Parathyroid adenoma (tissue), 2 donors: ENCODE data around the gene PRXL2A.

Experiments
- H2AFZ ChIP-seq: fragments of 300-600 bp; sonication (generic); one replicate; pipeline ENCODE4 v1.7.0; 2017; ENCODE audit warnings: antibody characterized with exemption, mild to moderate bottlenecking
- H3K27ac ChIP-seq: fragments of 300-600 bp; sonication (generic); one replicate; pipeline ENCODE4 v1.7.0; 2017
- H3K27me3 ChIP-seq: fragments of 300-600 bp; sonication (generic); one replicate; pipeline ENCODE4 v1.7.0; 2017; ENCODE audit warnings: low read length; ENCODE audit not compliant: control insufficient read depth, insufficient read depth
- H3K36me3 ChIP-seq: fragments of 300-600 bp; sonication (generic); one replicate; pipeline ENCODE4 v1.7.0; 2017; ENCODE audit warnings: low read length; ENCODE audit not compliant: control insufficient read depth, insufficient read depth
- H3K4me1 ChIP-seq: fragments of 300-600 bp; sonication (generic); one replicate; pipeline ENCODE4 v1.7.0; 2017; ENCODE audit warnings: control low read depth
- H3K4me2 ChIP-seq: fragments of 300-600 bp; sonication (generic); one replicate; pipeline ENCODE4 v1.7.0; 2017; ENCODE audit warnings: low read length
- H3K4me3 ChIP-seq: fragments of 300-600 bp; sonication (generic); one replicate; pipeline ENCODE4 v1.7.0; 2017; ENCODE audit warnings: low read depth, low read length
- H3K79me2 ChIP-seq: fragments of 300-600 bp; sonication (generic); one replicate; pipeline ENCODE4 v1.7.0; 2017; ENCODE audit warnings: control low read depth
- H3K9ac ChIP-seq: fragments of 300-600 bp; sonication (generic); one replicate; pipeline ENCODE4 v1.7.0; 2017; ENCODE audit warnings: mild to moderate bottlenecking
- H3K9me3 ChIP-seq: fragments of 300-600 bp; sonication (generic); one replicate; pipeline ENCODE4 v1.7.0; 2017; ENCODE audit warnings: low read length; ENCODE audit not compliant: control insufficient read depth
- CTCF ChIP-seq: fragments of 300-600 bp; sonication (generic); IDR thresholded peaks from one replicate; pipeline ENCODE4 v1.7.0; 2017; ENCODE audit warnings: antibody characterized with exemption, mild to moderate bottlenecking
- donor health status: primary hyperparathyroidism.

PRXL2A gene

GRCh38 chr10:80484243-80484642, 75.9 kb downstream of the PRXL2A start:
- Histone ChIP-seq H3K4me2 (no peak overlapping the region), H3K27me3 (no peaks in the 10 kb centered on the region), H3K27ac (no peak overlapping the region), H3K79me2 (peaks cover 83% of the 10 kb centered on the region), H3K9ac (no peak overlapping the region), H3K4me3 (no peak overlapping the region), H2AFZ (no peak overlapping the region), H3K36me3 (no peaks in the 10 kb centered on the region), H3K4me1 (peaks cover 18% of the 10 kb centered on the region), H3K9me3 (no peaks in the 10 kb centered on the region)
- no peak for TF ChIP-seq CTCF

- Histone ChIP-seq H3K4me2 (no peak overlapping the region), H3K27ac (no peak overlapping the region), H3K9ac (no peak overlapping the region), H3K9me3 (no peaks in the 10 kb centered on the region), H3K4me3 (no peak overlapping the region), H3K27me3 (no peaks in the 10 kb centered on the region), H2AFZ (no peak overlapping the region), H3K4me1 (peaks cover 18% of the 10 kb centered on the region), H3K36me3 (no peaks in the 10 kb centered on the region), H3K79me2 (peaks cover 86% of the 10 kb centered on the region)
- no peak for TF ChIP-seq CTCF
Measured at GRCh38 chr10:80484676-80485075, 76.3 kb downstream of the PRXL2A start.

GRCh38 chr10:80485076-80485945, 77.0 kb downstream of the PRXL2A start:
- Histone ChIP-seq H3K9me3 (no peaks in the 10 kb centered on the region), H3K27ac (no peak overlapping the region), H3K79me2 (peaks cover 89% of the 10 kb centered on the region), H3K4me3 (no peak overlapping the region), H3K27me3 (no peaks in the 10 kb centered on the region), H3K36me3 (no peaks in the 10 kb centered on the region), H3K4me1 (peaks cover 18% of the 10 kb centered on the region), H2AFZ (no peak overlapping the region), H3K4me2 (no peak overlapping the region), H3K9ac (no peak overlapping the region)
- no peak for TF ChIP-seq CTCF

DNA sequence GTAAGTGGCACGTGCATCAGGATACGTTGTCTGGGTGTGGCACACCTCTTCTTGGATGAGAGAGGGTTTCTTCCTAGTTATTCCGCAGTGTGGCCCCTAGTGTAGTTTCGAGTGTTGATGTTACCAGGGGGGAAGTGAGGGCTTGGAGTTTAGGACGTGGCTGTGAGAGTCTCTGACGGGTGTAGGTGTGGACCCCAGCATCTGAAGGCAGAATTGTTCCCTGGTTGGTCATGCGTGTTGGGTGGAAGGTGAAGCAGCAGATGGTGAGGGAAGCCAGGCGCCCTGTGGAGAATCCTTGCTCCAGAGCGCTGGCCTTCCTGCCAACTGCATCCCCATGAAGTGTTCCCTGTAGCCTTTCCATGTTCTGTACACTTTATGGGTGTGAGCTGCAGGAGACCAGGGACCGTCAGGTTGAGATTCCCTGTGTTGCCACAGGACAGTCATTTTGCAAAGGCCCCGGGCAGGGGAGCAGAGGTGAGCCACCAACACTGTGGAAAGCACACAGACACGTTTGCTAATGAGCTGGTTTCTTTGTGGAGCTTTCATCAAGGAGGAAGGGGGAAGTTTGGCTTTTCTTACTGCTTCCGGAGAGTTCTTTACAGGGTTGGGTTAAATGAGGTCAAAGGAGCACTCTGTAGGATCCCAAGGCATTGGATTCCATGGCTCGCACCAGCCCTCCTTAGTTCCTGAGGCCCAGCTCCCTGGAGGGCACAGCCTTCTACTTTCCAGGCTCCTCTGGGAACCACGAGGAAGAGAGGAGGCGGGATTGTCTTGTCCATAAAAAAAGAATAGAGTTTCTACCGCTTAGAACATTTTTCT, 77.8 kb downstream of the PRXL2A start:
- Histone ChIP-seq H3K4me1 (peaks cover 18% of the 10 kb centered on the region), H2AFZ (no peak overlapping the region), H3K4me3 (no peak overlapping the region), H3K27me3 (no peaks in the 10 kb centered on the region), H3K36me3 (no peaks in the 10 kb centered on the region), H3K79me2 (peaks cover 92% of the 10 kb centered on the region), H3K9ac (no peak overlapping the region), H3K9me3 (no peaks in the 10 kb centered on the region), H3K27ac (no peak overlapping the region), H3K4me2 (no peak overlapping the region)
- TF ChIP-seq CTCF: no peak
